SU-DHL-6 (cell line): ENCODE results near the gene CHRNA4.

ENCODE experiments used
- H2AFZ ChIP-seq: fragments of 200-600 bp; sonication (generic); 2 replicates; pipeline ENCODE4 v1.6.1; 2014; ENCODE audit warnings: low read depth, mild to moderate bottlenecking, moderate library complexity, mixed read lengths, antibody characterized with exemption, low read length; ENCODE audit not compliant: severe bottlenecking
- H3F3A ChIP-seq: fragments of 200-600 bp; shearing (Covaris generic); 2 replicates; pipeline ENCODE4 v1.6.0; 2016; ENCODE audit warnings: antibody characterized with exemption, mild to moderate bottlenecking; ENCODE audit not compliant: insufficient read depth
- H3K27ac ChIP-seq: fragments of 200-600 bp; sonication (generic); 2 replicates; pipeline ENCODE4 v1.5.1; 2016; ENCODE audit warnings: low read depth, mild to moderate bottlenecking, low read length, moderate library complexity, mixed read lengths
- H3K27me3 ChIP-seq: fragments of 200-600 bp; sonication (generic), shearing (Covaris generic); 2 replicates; pipeline ENCODE4 v1.6.0; 2014; ENCODE audit warnings: mild to moderate bottlenecking, low read length
- H3K36me3 ChIP-seq: fragments of 200-600 bp; sonication (generic); 2 replicates; pipeline ENCODE4 v1.6.1; 2014; ENCODE audit warnings: mild to moderate bottlenecking, low read length, mixed read lengths
- H3K4me2 ChIP-seq: fragments of 300-600, 200-600 bp; shearing (Covaris generic), sonication (generic); 2 replicates; pipeline ENCODE4 v1.6.0; 2014; ENCODE audit warnings: low read length, low read depth, mild to moderate bottlenecking; ENCODE audit not compliant: poor library complexity, severe bottlenecking
- H3K4me3 ChIP-seq: fragments of 200-600 bp; sonication (generic); 2 replicates; pipeline ENCODE4 v1.5.1; 2014; ENCODE audit warnings: antibody characterized with exemption, low read length, mild to moderate bottlenecking, mixed read lengths; ENCODE audit not compliant: insufficient read depth, poor library complexity, severe bottlenecking
- H3K79me2 ChIP-seq: fragments of 200-600 bp; sonication (generic); 2 replicates; pipeline ENCODE4 v1.6.1; 2014; ENCODE audit warnings: mild to moderate bottlenecking, low read length, moderate library complexity; ENCODE audit not compliant: insufficient read depth
- H3K9ac ChIP-seq: fragments of 200-600 bp; sonication (generic); 2 replicates; pipeline ENCODE4 v1.7.0; 2014; ENCODE audit warnings: mild to moderate bottlenecking, low read length
- H3K9me2 ChIP-seq: fragments of 200-600 bp; sonication (generic); replicated peaks from 2 replicates; pipeline ENCODE4 v1.6.1; 2014; ENCODE audit warnings: low read length; ENCODE audit not compliant: insufficient read depth
- H3K9me3 ChIP-seq: fragments of 200-600 bp; sonication (generic); 2 replicates; pipeline ENCODE4 v1.6.1; 2014; ENCODE audit warnings: low read length, mixed read lengths; ENCODE audit not compliant: insufficient read depth
- H4K20me1 ChIP-seq: fragments of 200-600 bp; sonication (generic); 2 replicates; pipeline ENCODE4 v1.6.1; 2014; ENCODE audit warnings: low read depth, mild to moderate bottlenecking, antibody characterized with exemption, low read length, moderate library complexity, mixed read lengths
- CTCF ChIP-seq: fragments of 200-600 bp; sonication (generic); IDR thresholded peaks from one replicate; pipeline ENCODE4 v1.5.1; 2017; ENCODE audit warnings: antibody characterized with exemption, mild to moderate bottlenecking, low read length, moderate library complexity; ENCODE audit not compliant: insufficient read depth, poor library complexity, severe bottlenecking
- EZH2phosphoT487 ChIP-seq: fragments of 200-600 bp; sonication (generic), shearing (Covaris generic); conservative IDR thresholded peaks from 2 replicates; pipeline ENCODE4 v1.6.1; 2018; ENCODE audit warnings: mild to moderate bottlenecking, antibody characterized with exemption, low read length, moderate library complexity, mixed read lengths

The CHRNA4 gene

GRCh38 chr20:63408684-63409046 is 47.5 kb upstream of the CHRNA4 start:
- no peak overlapping the region for H2AFZ ChIP-seq
- H3K36me3 ChIP-seq = no peaks in the 10 kb centered on the region
- H3K4me2 ChIP-seq = no peak overlapping the region
- H3F3A ChIP-seq = no peaks in the 10 kb centered on the region
- no peaks in the 10 kb centered on the region for H3K9me3 ChIP-seq
- H3K9ac ChIP-seq = no peak overlapping the region
- no peaks in the 10 kb centered on the region for H3K79me2 ChIP-seq
- no peaks in the 10 kb centered on the region for H3K9me2 ChIP-seq
- H4K20me1 ChIP-seq = no peaks in the 10 kb centered on the region
- no peaks in the 10 kb centered on the region for H3K27me3 ChIP-seq
- TF ChIP-seq EZH2phosphoT487 (no peak), CTCF (no peak)
- no peak overlapping the region for H3K4me3 ChIP-seq
- H3K27ac ChIP-seq = no peak overlapping the region

- H3K79me2 ChIP-seq = no peaks in the 10 kb centered on the region
- no peaks in the 10 kb centered on the region for H3F3A ChIP-seq
- no peaks in the 10 kb centered on the region for H3K36me3 ChIP-seq
- no peaks in the 10 kb centered on the region for H3K9me3 ChIP-seq
- H3K9ac ChIP-seq = no peak overlapping the region
- TF ChIP-seq CTCF = no peak
- H3K4me2 ChIP-seq = no peak overlapping the region
- H3K27me3 ChIP-seq = no peaks in the 10 kb centered on the region
- H4K20me1 ChIP-seq = no peaks in the 10 kb centered on the region
- no peak overlapping the region for H2AFZ ChIP-seq
- no peak overlapping the region for H3K4me3 ChIP-seq
- no peak overlapping the region for H3K27ac ChIP-seq
- no peaks in the 10 kb centered on the region for H3K9me2 ChIP-seq
Observed at GRCh38 chr20:63407928-63408683, 47.0 kb upstream of the CHRNA4 start.

- Histone ChIP-seq H3K79me2 (no peaks in the 10 kb centered on the region), H3K27me3 (no peaks in the 10 kb centered on the region), H3K9me2 (no peaks in the 10 kb centered on the region), H3K36me3 (no peaks in the 10 kb centered on the region), H3K27ac (no peak overlapping the region), H3K9me3 (no peaks in the 10 kb centered on the region), H3K4me2 (no peak overlapping the region), H3K4me3 (no peak overlapping the region), H4K20me1 (no peaks in the 10 kb centered on the region), H3K9ac (no peak overlapping the region), H2AFZ (no peak overlapping the region), H3F3A (no peaks in the 10 kb centered on the region)
- no peak for TF ChIP-seq CTCF
- no peak for TF ChIP-seq EZH2phosphoT487
Observed at GRCh38 chr20:63406617-63407245, 45.6 kb upstream of the CHRNA4 start.
